HG03135 (cell line): Measurements from ENCODE around the gene ZDHHC18.
"Not testable (repeated sequence)": the region's sequence is repeated elsewhere in the genome, so short reads cannot be mapped to it uniquely, and the experiment has no call there.

Source experiments
- ATAC-seq: cut with Tn5 transposase; IDR thresholded peaks from one replicate; pipeline ENCODE4 v1.9.1; 2021; ENCODE audit warnings: mild to moderate bottlenecking, moderate library complexity; ENCODE audit not compliant: unreplicated experiment

Gene ZDHHC18

DNA sequence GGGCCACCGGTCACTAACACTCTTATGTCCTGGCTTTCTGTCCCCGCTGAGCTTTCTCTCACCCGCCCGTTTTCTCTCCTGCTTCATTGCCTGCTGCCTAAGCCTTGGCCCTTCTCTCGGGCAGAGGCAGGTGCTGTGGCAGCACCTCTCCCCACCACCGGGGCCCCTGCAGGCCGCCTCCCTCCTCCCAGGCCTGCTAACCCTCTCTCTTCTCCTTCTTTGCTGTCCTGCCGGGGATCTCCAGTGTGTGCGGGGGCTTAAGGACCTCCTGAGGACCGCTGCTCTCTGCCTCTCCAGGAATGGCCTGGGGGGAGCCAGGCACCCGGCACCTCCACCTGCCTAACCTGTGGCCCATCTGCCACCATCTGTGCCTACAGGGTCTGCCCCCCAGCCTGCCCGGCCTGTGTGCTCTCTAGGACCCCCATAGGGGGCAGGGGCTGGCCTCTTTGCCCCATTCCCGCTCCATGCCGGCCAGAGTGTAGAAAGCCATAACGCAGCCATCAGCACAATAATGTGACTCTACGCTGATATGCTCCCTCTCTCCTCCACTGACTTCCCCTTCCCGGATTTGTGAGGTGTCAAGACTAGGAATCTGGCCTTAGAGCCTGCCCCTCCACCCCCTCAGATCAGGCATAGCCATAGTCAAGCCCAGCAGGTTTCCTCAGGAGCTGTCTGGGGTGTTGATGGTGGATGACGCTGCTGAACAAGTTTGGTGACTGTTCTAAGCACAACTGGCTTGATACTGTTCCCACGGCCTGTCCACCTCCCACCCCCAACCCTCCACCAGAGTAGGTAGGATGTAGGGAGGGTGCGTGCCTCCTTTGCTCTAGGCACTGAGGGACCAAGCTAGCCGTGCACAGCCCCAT is 30.3 kb downstream of the ZDHHC18 start:
- no peak for ATAC-seq

DNA sequence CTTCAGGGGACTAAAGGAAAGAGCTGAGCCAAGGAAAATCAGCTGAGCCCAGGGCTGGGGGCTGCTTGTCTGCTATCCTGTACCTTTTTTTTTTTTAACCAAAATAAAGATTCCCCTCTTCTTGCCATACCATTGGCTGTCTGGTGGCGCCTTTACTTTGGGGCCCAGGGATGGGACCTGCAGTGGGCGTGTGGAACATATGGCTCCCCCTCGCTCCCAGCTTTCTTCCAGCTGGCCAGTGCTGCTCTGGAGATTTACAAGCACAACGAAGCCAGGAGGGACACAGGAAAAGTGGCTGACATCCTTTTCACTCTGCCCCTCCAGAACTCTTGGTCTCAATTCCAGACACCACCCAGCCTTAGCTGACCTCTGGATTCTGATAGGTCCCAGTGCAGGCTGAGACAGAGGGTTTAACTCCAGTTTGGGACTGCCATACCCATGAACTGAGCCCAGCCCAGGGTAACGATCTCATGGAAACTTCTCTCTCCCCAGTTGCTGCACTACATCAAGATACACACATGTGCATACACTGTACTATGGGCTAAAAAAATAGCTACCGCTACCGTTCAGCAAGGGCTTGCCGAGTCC is 31.1 kb downstream of the ZDHHC18 start:
- no peak for ATAC-seq

DNA sequence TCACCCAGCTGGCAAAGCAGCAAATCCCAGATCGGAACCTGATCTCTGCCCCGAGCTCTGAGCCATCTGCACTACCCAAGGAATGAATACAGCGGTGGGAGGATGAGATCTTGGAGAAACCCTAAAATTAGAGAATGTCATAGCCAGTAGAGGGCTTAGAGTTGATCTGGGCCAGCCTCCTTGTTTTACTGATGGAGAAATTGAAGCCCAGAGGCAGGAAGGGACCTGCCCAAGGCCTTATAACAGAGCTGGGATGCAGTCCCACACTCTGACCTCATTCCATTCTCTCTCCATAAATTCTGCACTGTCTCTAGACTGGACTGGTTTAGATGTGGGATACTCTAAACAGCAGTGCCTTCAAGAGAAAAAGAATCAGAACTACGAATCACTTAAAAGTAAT is 31.7 kb downstream of the ZDHHC18 start:
- no peak for ATAC-seq

DNA sequence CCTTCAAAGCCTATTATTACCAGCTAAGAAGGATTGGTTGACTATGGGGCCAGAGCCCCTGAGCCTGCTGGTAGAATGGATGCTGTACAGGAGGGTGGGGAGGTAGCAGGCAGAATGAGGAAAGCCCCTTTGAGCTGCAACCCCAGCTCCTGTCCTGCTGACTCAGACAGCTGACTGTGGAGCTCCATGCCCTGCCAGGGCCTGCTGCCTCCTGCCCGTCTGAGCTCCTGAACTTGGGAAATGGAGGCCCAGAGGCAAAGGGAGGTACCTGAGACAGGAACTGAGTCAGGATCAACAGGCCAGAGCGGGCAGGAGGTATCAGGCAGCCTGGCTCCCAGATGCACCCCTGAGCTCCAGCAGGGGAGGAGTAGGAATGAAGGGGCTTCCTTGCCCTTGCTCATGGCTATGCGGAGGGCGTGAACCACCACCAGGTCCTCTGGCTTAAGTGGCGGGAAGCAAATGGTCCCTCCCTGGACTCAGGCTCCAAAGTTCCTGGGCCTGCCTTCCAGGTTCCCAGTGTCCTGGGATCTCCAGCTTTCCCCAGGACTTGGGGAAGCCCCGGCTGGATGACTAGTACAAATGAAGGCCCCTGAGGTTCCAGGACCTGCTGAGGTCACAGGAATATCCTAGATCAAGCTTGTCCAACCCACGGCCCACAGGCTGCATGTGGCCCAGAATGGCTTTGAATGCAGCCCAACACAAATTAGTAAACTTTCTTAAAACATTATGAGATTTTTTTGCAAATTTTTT is 32.6 kb downstream of the ZDHHC18 start:
- ATAC-seq, result no peak

DNA sequence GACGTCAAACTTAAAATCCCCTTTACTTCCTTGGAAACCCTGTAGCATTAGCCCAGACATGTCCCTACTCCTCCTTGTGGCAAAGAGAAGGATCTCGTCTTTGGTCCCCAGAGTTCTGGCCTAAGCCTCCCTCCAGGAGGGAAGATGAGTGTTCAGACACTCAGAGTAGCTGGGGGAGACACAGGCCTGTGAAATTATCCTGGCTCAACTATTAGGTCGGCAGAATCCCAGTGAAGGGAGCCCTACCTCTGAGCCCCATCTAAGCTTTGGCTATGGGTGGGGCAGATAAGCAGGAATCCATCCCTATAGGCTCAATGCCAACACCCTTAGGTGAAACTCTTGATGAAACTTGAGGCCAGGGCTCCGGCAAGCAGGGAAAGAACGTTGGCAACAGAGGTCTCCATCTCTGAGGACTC is 34.8 kb downstream of the ZDHHC18 start:
- no peak for ATAC-seq

DNA sequence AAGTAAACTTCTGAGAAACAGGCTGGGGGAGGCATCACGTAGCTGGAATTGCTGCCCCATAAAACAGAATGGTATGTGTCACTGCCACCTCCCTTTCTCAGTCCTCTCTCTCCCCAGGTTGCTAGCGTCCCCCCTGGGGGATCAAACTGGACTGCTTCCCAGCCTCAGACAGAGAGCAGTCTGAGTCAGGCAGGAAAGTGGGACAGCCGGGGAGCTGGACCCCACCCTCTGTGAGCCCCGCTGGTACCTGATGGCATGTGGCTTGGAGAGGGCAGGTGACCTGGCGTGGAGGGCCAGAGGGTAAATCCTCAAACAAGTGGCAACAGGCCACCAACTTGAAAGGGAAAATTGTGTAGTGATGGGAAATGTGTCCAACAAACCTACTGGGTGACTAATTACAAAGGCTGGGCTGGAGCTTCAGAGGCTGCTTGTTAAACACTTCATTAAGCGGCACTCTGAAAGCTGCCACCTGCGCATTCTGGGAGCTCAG is 35.4 kb downstream of the ZDHHC18 start:
- ATAC-seq, result no peak

DNA sequence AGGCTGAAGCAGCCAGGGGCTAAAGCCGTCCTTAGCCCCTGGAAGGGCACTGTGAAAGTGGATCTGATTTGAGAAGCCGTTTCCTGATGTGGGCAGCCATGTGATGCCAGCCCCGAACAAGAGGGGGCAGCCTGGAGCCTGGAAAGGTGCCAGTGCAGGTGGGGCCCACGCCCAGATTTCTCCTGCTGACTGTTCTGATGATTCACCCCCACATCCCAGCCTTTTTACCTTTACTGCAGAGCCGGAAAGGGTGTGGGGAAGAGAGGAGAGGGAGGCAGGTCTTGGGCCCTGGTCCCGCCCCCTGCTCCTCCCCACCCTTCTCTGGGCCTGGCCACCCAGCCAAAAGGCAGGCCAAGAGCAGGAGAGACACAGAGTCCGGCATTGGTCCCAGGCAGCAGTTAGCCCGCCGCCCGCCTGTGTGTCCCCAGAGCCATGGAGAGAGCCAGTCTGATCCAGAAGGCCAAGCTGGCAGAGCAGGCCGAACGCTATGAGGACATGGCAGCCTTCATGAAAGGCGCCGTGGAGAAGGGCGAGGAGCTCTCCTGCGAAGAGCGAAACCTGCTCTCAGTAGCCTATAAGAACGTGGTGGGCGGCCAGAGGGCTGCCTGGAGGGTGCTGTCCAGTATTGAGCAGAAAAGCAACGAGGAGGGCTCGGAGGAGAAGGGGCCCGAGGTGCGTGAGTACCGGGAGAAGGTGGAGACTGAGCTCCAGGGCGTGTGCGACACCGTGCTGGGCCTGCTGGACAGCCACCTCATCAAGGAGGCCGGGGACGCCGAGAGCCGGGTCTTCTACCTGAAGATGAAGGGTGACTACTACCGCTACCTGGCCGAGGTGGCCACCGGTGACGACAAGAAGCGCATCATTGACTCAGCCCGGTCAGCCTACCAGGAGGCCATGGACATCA is 36.5 kb downstream of the ZDHHC18 start, which contains the start of gene SFN:
TSS of gene SFN (plus strand) at position 369 of the 904 bp plus-strand sequence. CDS start at position 433, 64 bp downstream.
- ATAC-seq, result no peak

DNA sequence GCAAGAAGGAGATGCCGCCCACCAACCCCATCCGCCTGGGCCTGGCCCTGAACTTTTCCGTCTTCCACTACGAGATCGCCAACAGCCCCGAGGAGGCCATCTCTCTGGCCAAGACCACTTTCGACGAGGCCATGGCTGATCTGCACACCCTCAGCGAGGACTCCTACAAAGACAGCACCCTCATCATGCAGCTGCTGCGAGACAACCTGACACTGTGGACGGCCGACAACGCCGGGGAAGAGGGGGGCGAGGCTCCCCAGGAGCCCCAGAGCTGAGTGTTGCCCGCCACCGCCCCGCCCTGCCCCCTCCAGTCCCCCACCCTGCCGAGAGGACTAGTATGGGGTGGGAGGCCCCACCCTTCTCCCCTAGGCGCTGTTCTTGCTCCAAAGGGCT is 37.2 kb downstream of the ZDHHC18 start:
- ATAC-seq, result no peak

DNA sequence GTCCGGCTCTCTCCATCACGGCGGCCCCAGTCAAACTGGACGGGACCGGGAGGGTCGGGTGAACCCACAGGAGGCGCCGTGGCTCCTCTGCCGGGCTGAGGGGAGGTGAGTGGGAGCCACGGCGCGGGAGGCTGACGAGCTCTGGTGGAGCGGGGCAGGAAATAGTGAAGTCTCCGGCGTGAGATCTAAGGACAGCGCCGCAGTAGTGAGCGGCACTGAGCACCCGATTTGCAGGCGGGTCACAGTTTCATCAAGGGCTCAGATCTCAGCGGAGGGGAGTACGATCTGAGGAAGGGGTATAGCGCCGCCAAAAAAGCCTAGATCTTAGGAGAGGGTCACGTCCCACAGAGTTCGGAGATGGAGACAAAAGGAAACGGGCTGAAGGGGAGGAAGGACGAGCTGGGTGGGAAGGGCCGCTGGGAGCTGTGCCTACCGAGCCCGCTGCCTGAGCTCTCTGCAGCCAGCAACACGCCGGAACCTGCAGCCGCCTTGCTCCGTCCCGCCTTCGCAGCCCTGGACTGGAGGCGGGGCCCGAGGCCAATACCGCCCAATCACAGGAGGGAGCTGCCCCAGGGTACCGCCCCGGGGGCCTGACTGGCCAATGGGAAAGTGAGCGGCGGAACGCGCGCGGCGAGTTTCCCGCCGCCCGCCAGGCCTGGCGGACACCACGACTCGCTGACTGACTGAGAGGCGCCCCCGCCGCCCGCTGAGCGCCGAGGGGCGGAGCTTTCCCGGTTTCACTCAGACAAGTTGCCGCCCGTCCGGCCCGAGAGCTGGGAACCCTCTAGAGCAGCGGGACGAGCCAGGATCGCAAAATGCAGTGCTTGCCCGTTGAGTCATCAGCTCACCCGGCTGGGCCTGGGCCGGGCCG is 38.4 kb downstream of the ZDHHC18 start:
- peak; percentile 93 for ATAC-seq

DNA sequence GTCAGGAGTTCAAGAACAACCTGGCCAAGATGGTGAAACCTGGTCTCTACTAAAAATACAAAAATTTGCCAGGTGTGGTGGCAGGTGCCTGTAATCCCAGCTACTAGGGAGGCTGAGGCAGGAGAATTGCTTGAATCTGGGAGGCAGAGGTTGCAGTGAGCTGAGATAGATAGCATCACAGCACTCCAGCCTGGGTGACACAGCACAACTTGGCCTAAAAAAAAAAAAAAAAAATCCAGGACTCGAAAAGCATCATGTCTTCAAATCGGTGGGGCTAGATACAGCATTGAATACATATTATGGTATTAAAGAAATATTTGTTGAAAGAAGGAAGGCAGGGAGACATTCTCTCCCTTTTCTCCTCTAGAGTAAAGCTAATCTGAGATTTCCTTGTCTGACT is 46.6 kb downstream of the ZDHHC18 start:
- not testable (repeated sequence) for ATAC-seq

DNA sequence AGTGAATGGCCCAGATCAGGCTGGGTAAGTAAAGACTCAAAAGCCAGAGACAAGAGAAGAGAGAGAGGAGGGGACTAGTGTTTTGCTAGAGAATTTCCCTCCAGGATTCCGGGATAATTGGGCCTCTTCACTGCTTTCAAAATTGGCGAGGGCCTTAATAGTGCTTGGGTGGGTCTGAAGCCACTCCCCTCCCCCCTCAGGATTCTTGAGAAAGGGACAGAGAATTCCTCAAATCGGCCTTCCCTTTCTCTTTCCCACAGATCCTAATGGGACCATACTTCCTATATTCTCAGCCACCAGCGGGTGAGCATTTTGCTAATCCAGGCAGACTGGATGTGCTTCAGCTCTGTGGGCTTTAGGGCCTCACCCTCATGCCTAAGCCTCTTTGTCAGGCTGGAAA is 48.4 kb downstream of the ZDHHC18 start:
- no peak for ATAC-seq

DNA sequence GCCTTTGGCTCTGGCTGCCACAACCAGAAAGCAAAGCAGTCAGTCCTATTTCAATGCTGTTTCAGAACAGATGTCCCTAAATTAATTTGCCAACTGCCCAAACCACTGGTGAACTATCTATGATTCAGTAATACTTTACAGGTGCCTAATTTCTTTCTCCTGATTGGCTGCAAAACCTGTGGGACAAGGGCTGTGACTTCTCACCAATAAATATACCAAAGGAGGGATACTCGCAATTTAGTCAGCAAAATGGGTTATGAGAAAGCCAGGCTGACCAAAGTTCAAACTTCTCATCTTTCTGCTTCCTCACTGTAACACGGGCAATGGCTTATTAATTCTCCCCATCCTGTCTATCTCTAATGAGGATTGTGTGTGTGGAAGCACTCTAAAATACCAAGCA is 50.8 kb downstream of the ZDHHC18 start:
- no peak for ATAC-seq

DNA sequence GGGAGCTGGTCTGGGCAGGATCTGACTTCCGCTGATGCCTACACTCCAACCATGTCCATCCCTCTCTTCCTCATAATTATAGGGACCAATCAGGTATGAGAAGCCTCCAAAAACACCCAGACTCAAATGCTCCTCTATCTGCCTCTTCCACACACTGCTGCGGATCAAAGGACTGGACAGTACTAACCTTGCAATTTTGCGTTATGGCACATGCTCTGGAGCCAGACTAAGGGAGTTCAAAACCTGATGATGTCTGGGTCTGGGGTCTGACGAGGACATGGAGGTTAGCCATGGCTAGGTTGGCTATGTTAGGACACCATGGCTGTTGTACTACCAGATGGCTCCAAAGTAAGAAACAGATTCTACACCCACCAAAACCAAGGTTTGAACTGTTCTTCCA is 53.3 kb downstream of the ZDHHC18 start:
- no peak for ATAC-seq

DNA sequence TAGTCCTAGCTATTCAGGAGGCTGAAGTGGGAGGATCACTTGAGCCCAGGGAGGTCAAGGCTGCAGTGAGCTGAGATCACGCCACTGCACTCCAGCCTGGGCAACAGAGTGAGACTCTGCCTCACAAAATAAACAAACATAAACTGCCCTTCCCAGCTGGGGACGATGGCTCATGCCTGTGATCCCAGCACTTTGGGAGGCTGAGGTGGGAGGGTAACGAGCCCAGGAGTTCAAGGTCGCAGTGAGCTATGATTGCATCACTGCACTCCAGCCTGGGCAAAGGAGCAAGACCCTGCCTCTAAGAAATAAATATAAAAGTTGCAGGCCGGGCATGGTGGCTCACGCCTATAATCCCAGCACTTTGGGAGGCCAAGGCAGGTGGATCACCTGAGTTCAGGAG is 55.1 kb downstream of the ZDHHC18 start:
- not testable (repeated sequence) for ATAC-seq

DNA sequence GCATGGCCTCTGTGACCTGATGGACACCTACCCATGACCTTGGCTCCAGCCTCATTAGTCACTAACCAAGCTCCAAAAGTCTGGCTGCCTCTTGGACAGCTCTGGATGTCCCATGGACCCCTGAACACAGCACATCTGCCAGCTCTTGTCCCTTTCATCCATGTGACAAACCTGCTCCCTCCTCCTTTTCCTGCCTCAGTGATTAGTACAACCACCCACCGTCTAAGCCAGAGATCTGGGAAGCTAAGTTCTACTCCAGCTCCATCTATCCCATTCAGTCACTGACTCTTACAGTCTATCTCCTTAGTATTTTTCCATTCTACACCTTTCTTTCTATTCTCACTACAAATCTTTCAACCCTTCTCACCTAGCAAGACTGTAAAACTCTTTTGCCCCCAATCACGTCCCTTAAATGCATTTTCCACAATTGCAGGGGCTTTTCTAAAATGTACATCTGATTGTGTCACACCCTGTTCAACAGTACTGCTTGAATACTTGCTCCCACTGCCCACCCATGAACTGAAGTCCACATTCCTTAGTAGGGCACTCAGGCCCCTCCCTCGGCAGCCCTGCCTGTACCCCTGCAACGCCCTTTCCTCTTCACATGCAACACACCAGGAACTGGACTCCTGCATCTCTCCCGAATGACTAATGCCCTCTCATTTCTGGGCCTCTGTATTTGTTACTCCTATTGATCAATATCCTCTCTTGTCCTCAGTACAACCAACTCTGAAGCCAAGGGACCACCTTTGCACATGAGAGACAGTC is 56.4 kb downstream of the ZDHHC18 start:
- ATAC-seq, result no peak

DNA sequence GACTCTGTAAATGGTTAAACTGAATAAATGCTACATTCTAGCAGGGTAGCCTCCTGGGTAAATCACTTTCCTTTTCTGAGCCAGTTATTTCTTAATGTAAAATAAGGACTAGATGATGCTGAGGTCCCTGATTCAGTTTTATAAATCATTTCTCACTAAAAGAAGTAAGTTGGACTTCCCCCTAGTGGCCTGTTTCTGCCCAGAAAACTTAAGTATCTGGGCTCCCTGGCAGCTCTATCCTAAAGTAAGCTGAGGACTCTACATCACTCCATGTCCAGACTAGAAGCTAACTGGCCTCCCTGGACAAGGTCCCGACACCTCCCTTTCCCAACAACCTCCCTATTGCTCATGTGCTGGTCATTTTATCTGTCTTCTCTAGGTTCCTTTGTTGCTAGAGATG is 60.6 kb downstream of the ZDHHC18 start:
- no peak for ATAC-seq

DNA sequence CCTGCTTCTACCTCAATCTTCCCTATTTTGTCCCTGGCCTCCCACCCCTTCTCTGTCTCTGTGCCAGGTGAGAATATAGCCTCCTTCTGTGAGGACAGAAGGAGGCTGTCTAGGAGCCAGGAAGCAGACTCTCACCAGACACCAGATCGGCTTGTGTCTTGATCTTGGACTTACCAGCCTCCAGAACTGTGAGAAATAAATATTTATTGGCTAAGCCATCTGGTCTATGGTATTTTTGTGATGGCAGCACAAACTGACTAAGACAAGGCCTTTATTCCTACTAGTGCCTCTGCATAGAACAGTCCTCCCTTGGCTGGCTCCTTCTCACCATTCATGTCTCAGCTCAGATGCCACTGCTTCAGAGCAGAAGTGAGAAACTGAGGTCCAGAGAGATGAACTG is 61.7 kb downstream of the ZDHHC18 start:
- no peak for ATAC-seq

DNA sequence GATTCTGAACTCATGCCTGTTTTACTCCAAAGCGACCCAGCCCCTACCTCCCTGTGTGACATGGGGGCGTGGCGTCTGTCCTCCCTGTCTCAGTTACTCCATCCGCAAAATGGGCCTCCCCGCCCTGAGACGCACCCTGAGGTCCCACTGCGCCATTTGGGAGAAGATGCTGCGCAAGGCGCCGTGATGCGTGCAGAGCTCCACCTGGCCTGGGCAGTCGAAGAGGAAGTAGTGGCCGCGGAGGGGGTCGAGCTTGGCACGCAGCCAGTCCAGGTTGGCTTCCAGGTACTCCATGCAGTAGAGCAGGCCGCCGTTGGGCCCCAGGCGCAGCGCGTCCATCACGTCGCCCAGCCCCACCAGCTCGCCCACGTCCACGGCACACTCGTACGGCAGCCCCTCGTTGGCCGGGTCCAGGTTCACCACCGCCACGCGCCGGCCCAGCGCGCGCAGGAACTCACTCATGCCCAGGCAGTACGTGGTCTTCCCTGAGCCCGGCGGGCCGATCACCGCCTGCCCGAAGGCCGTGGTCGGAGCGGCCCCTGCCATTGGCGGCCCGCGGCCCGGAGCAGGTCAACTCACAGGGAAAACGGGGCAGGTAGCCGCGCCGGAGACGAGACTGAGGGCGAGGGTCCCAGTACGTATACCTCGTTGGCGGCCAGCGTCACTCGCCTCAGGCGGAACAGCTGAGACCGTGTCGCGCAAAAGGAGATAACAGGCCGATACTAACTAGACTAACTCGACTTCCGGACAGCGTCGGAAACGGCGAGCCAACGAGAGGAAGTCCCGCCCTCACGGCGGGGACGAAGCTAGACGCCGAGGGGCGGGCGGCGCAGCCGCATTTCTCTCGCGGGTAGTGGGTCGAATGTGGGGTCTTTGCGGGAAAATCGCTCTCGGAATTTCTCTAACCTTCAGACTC is 63.3 kb downstream of the ZDHHC18 start, which contains the start of gene GPN2:
TSS of gene GPN2 (minus strand) at position 733 of the 916 bp plus-strand sequence. CDS start at position 546, 187 bp downstream.
- peak; percentile 83 for ATAC-seq
